Activated T-helper 1 cell treated with Interleukin-2 at 50 U/mL for 16 hours (primary cell): ENCODE measurements around the gene RGS10.
"Not testable (repeated sequence)": the region's sequence is repeated elsewhere in the genome, so short reads cannot be mapped to it uniquely, and the experiment has no call there.

Experiments
- DNase-seq: peaks from one replicate; pipeline ENCODE4 v3.0.0-alpha.2; 2020; ENCODE audit warnings: low read depth

Gene RGS10

GRCh38 chr10:119469325-119469707 is 73.2 kb downstream of the RGS10 start:
- DNase-seq, result no peak

GRCh38 chr10:119468542-119469324 is 73.8 kb downstream of the RGS10 start:
- DNase-seq, result no peak

GRCh38 chr10:119466655-119467054 is 75.9 kb downstream of the RGS10 start:
- DNase-seq, result no peak

GRCh38 chr10:119466076-119466475 is 76.4 kb downstream of the RGS10 start:
- no peak for DNase-seq

- no peak for DNase-seq
Measured at GRCh38 chr10:119465085-119465484, 77.4 kb downstream of the RGS10 start.

- not testable (repeated sequence) for DNase-seq
Measured at GRCh38 chr10:119463195-119463594, 79.3 kb downstream of the RGS10 start.

- DNase-seq, result no peak
Measured at GRCh38 chr10:119462773-119463172, 79.7 kb downstream of the RGS10 start.

GRCh38 chr10:119461923-119462322 is 80.6 kb downstream of the RGS10 start:
- no peak for DNase-seq

- DNase-seq, result no peak
Measured at GRCh38 chr10:119461380-119461779, 81.1 kb downstream of the RGS10 start.

- DNase-seq, result no peak
Measured at GRCh38 chr10:119460369-119461195, 81.9 kb downstream of the RGS10 start.

GRCh38 chr10:119459681-119460340 is 82.7 kb downstream of the RGS10 start:
- no peak for DNase-seq

GRCh38 chr10:119457966-119458766 is 84.4 kb downstream of the RGS10 start:
- DNase-seq, result no peak

GRCh38 chr10:119456435-119456810 is 86.1 kb downstream of the RGS10 start:
- no peak for DNase-seq

- DNase-seq, result no peak
Measured at GRCh38 chr10:119455609-119456434, 86.7 kb downstream of the RGS10 start.

GRCh38 chr10:119454990-119455389 is 87.5 kb downstream of the RGS10 start:
- DNase-seq, result no peak

GRCh38 chr10:119454316-119454715 is 88.2 kb downstream of the RGS10 start:
- DNase-seq, result no peak

- DNase-seq, result no peak
Measured at GRCh38 chr10:119453313-119453712, 89.2 kb downstream of the RGS10 start.

GRCh38 chr10:119452396-119452795 is 90.1 kb downstream of the RGS10 start:
- DNase-seq, result no peak

GRCh38 chr10:119451300-119451896 is 91.1 kb downstream of the RGS10 start:
- DNase-seq, result no peak

- DNase-seq, result no peak
Measured at GRCh38 chr10:119450606-119451299, 91.8 kb downstream of the RGS10 start.
